Measurements from ENCODE around the gene ZSWIM1.
A peak's percentile ranks its signal among the peaks of the same experiment; 100 is the strongest.

The ZSWIM1 gene

DNA sequence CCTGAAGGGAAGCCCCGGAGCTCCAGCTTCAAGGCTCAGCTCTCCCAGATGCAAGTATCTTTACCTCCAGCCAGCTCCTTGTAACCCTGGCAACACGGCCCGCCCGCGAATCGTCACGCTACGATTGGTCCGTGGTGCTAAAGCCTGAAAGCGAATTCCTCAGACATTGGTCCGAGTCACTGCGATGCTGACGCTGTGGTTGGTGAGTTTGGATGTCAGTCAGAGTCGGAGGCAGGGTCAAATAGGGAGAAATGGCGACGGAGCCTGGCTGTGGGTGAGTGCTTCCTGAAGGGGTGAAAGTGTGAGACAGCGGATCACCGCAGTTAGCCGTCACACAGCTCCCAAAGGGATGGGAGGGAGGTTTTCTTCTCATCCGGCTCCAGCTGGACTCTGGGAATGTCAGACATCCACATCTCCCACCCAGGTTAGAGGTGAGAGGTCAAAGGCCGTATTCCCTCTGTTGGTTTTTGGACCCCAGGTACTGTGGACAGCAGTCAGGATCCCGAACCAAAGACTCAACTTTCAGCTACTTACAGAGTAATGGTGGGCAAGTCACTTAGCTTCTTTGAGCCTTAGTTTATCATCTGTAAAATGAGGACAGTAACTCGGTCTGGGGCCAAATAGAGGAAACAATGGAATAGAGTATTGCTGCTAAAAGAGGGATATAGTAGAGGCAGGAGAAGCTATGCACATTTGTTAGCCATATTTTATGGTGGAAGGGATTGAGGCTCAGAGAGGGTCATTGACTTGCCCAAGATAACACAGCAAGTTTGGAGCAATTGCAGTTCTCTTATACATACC is at the start of gene ZSWIM1:
Gene ZSWIM1, plus strand, starts transcription at position 240 of the 801 bp plus-strand sequence. CDS start 1,366 bp downstream, outside the sequence.
- peak; percentile 97 for DNase-seq

DNA sequence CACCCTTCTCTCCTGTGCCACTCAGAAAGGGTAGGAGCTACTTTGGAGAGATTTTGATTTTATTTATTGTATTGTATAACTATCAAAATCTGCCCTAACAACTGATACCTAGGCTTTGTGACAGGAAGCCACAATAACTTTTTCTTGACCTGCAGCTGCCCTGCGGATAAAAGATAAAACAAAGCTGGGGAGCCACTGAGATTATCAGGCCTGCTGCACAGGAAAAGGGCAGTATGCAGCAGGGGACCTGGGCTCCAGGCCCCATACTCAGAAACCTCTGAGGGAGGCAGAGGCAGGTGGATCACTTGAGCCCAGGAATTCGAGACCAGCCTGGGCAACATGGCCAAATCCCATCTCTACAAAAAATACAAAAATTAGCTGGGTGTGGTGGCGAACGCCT is 48.4 kb upstream of the ZSWIM1 start:
- DNase-seq: no peak

DNA sequence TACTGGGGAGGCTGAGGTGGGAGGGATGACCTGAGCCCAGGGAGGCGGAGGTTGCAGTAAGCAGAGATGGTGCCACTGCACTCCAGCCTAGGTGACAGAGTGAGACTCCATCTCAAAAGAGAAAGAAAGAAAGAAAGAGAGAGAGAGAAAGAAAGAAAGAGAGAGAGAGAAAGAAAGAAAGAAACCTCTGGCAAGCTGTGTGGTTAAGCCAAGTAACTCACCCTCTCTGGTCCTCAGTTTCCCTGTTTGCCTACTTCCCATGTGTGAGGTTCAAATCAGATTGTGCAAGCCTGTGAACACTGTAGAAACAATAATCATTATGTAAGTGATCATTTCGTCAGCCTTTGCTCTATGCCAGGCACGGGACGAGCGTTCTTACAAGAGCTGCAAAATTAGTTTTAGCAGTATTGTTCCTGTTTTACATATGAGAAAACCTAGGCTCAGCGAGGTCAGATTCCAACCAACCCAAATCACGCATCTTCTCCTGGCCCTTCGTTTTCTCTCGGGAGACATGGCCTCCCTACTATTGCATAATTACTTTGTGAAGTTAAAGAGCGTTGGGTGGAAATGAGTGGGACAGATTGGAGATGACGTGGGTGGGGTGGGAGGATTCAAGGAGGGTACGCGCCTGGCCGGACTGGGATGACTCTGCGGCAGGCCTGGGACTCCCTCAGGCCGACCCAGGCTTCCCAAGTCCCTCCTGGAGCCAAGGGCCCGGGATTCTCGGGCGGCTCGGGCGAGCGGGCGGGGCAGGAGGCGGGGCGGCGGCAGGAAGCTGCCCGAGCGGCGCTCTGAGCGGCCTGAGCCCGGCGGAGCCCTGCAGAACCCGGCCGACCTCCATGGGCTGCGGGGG is 47.8 kb upstream of the ZSWIM1 start, which contains the start of gene SNX21:
Gene SNX21, plus strand, starts transcription at position 770 of the 853 bp plus-strand sequence. CDS start 121 bp downstream, outside the sequence.
- peak; percentile 18 for DNase-seq

DNA sequence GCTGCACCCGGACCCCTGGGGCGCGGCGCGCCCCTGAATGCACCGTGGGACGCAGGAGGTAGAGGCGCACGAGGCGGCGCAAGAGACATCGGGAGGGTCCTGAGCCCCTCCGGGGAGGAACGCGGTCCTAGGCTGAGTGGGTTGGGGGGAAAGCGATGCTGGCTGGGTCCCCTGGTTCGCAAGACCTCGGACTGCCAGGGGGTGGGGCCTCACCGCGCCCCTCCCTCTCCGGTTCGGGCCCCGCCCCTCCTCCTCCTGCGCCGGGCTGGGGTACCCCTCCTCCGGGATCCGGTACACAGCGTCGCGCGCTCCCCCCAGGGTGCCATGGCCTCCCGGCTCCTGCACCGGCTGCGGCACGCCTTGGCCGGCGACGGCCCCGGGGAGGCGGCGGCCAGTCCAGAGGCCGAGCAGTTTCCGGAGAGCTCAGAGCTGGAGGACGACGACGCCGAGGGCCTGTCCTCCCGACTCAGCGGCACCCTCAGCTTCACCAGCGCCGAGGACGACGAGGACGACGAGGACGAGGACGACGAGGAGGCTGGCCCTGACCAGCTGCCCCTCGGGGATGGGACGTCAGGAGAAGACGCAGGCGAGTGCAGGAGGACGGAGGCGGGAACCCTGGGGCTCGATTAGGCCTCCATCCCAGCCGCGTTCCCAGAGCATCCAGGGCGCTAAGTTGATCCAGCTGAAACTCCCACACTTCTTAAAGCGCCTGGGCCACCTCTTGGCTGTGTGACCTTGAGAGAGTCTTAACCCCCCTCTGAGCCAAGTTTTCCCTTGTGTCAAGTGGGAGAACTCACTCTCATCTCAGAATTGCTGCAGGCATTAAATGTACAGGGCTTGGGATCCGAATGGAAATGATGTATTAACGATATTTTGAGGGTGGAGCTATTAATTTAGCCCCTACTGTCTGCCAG is 46.9 kb upstream of the ZSWIM1 start:
- peak; percentile 48 for DNase-seq

DNA sequence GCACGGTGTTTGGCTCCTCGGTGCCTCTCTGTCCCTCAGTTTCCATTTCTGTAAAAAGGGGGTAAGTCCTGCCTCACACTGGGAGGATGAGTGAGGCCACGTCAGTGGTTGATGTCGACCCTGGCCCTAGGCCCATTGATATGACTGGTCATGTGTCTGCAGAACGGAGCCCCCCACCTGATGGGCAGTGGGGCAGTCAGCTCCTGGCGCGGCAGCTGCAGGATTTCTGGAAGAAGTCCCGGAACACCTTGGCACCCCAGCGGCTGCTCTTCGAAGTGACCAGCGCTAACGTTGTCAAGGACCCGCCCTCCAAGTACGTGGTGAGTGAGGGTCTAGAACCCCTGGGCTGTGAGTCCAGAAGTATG is 46.2 kb upstream of the ZSWIM1 start:
- DNase-seq: no peak

DNA sequence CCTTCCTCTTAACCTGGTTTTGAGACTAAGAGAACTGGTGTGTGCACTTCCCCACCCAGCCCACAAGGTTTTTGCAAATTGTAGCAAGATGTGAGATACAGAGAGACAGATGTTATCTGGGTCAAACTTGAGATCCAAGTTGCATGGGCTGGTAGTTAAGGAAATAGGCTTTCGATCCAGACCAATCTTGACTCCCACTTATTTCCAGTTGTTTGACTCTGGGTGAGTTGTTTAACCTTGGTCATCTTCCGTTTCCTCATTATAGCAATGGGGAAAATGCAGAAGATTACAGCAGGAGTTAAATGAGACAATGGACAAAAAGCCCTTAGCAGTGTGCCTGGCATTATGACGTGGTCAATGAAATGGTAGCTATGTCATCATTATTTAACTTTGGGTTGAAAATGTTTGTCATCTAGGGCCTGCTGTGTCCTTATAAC is 45.7 kb upstream of the ZSWIM1 start:
- no peak for DNase-seq

DNA sequence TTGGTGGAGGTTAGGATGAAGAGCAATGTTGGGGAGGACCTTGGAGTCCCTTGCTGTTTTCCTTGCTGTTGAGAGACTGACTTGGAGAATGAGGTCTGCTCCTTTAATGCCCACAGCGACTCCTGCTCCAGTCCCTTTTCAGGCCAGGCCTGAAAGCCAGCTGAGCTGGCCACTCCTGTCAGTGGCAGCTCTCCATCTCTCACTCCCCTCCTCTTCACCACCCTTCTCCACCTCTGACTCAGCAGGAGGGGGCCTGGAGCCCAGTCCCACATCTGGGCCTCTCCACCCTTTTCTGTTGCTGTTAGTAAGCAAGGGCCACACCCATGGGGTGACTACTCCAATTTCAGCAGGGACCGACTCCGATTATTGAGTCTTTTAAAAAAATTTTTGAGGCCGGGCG is 45.2 kb upstream of the ZSWIM1 start:
- DNase-seq: no peak

DNA sequence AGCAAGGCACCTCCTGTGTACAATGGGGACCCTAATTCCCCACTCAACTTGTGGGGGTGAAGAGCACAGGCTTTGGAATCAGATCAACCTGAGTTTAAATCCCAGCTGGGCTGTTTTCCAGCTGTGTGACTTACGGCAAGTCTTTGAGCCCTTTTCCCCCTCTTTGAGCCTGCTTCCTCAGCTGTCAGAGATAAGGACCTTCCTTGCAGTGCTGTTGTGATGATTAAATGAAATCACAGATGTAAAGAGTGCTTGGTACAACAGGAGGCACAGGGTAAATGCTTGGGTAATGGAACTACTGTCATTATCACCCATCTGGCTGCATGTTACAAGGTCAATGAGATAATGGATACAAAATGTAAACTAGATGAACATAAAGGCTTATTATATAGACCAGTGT is 44.2 kb upstream of the ZSWIM1 start:
- no peak for DNase-seq

DNA sequence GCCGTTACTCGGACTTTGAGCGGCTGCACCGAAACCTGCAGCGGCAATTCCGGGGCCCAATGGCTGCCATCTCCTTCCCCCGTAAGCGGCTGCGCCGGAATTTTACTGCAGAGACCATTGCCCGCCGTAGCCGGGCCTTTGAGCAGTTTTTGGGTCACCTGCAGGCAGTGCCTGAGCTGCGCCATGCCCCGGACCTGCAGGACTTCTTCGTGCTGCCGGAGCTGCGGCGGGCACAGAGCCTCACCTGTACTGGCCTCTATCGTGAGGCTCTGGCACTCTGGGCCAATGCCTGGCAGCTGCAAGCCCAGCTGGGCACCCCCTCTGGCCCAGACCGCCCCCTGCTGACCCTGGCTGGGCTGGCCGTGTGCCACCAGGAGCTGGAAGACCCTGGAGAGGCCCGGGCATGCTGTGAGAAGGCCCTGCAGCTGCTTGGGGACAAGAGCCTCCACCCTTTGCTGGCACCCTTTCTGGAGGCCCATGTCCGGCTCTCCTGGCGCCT is 40.3 kb upstream of the ZSWIM1 start:
- DNase-seq: no peak

DNA sequence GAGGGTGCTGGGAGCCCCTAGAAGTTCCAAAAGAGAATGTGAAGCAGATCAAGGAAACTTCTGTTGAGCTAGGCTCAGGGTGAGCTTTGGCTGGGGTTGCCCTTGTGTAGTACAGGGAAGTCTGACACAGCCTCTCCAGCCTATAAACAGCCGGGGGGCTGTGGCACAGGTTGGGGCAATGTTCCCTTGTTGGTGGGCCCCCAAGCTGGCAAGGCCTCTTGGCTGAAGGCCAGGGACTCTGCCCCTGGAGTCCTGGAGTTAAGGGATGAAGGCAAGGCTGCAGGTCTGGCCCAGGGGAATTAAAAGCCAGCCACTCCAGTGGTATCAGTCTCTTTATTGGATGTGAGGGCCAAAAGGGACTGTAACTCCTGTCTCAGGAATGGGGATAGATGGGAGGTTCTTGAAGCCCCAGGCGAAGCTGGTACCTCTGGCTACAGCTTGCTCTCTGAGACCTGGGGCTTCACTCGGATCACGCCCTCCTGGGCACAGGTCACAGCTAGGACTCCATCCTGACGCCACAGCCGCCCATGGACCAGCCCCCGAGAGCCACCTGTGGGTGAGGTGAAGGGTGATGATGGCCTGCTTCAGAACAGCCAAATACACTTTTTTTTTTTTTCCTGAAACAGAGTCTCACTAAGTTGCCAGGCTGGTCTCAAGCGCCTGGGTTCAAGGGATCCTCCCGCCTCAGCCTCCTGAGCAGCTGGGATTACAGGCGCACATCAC is 39.5 kb upstream of the ZSWIM1 start:
- DNase-seq: no peak

DNA sequence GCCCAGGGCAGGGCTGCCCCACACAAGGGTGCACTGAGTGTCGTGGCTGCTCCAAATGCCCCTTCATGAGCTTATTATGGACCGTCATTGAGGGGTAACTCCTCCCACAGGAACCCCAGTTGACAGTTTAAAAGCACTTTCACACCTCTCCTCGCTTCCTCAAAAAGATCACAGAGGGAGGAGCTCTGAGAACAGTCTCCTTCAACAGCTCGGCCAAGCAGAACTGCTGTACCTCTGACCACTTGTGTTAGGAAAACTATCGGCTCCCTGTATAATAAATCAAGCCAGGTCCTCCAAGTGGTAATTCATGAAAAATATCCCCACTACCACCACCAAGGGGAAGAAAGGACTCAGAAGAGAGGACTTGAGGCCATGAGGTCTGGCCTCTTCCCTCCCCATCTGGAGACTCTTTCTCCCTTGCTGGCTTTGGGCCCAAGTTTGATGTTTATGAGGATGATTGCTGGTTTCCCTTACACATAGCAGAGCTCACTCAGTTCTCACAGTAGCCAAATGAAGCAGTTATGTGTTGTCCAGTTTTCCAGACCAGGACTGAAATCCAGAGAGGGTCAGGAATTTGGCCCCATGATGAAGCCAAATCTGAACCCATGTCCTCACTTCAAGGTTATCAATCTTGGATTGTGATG is 38.7 kb upstream of the ZSWIM1 start:
- DNase-seq: peak; percentile 15

DNA sequence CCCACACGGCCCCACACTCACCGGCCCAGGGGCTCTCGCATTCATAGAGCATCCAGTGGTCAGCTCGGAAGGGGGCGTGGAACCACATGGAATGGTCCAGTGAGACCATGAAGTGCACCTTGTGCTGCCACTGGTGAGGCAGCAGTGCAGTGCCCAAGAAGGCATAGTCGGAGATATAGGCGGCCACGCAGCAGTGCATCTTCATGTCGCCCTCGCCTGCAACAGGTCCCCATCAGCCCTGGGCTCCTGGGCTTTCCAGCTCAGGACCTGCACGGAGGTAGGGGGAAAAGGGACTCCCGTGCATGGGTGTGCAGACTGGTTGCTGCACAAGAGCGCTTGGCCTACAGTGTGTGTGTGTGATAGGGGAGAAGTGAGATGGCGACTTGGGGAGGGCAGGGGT is 37.5 kb upstream of the ZSWIM1 start:
- DNase-seq: no peak

DNA sequence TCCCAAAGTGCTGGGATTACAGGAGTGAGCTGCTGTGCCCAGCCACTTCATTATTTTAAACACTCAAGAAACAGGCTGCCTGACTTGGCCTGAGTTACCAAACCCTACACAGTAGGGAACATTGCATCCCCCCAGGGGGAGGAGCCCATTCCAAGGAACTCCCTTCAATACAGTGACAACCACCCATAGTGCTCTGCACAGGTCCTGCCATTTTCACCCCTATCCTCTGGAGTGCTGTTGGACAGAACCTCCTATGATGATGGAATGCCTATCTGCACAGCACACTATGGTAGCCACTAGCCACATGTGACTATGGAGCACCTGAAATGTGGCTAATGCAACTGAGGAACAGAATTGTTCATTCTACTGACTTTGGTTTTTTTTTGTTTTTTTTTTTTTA is 35.6 kb upstream of the ZSWIM1 start:
- DNase-seq: no peak

DNA sequence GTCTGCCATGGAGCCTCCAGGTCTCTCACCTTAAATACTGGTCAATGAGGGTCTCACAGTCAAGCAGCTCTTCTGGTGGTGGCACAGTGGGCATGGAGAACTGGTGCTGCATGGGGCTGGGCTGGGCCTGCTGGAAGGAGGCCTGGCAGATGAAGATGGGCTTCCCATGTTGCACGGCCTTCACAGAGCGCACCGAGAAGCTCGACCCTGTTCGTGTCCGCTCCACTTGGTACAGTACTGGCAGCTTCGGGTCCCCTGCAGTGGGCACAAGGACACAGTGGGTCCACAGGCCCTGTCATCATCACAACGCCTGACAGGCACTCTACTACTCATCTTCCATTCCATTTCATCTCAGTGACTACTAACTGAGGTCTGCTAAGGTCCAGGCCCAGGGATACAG is 32.6 kb upstream of the ZSWIM1 start:
- DNase-seq: no peak

DNA sequence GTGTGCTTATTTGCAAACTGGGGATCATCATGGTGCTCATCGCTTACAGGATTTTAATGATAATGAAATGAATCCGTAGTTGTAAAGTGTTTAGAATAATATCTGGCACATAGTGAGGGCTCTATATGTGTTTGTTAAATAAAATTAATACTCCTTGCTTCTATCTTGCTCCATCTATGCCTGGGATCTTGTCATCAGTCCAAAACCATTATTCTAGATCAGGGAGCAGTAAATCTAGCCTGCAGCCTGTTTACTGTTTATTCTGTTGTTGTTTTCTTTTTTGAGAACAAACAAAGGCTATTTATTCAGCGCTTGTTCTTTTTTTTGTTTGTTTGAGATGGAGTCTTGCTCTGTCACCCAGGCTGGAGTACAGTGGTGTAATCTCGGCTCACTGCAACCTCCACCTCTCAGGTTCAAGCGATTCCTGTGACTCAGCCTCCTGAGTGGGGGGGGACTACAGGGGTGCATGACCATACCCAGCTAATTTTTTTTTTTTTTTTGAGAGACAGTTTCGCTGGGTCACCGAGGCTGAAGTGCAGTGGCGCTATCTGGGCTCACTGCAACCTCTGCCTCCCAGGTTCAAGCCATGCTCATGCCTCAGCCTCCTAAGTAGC is 32.0 kb upstream of the ZSWIM1 start:
- DNase-seq: no peak

DNA sequence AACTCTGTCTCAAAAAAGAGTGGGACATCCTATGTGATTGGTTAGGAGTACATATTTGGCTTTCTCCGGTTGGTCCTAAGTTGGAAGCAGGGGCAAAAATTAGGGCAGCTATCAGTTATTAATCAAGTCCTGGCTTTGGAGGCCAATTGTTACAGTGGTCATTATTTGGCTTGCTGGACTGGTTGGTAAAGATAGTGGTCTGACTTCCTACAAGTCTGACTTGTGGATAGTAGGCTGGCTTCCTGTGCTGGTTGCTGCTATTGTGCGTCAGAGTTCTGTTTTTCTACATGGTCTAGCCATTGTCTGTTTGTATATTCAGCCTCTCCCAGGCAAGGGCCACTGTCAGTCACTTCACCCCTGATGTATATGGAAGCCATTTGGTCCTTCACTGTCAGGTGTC is 30.8 kb upstream of the ZSWIM1 start:
- no peak for DNase-seq

DNA sequence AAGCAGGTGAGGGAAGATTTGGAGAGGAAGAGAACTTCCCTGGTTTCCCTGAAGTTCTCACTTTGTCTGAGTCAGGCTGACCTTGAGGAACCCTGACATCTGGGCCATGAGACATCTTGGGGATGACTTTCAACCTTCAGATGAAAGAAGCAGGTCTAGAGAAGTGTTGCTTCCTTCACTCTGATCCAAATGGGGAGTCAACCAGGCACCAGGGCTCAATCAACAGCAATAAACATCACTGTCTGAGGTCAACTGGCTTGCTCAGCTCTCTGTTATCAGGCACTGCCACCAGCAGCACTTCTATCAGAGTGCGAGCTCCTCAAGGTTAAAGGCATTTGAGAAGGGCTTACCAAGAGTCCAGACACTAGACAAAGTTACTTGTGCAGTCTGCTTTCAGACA is 30.1 kb upstream of the ZSWIM1 start:
- DNase-seq: no peak

DNA sequence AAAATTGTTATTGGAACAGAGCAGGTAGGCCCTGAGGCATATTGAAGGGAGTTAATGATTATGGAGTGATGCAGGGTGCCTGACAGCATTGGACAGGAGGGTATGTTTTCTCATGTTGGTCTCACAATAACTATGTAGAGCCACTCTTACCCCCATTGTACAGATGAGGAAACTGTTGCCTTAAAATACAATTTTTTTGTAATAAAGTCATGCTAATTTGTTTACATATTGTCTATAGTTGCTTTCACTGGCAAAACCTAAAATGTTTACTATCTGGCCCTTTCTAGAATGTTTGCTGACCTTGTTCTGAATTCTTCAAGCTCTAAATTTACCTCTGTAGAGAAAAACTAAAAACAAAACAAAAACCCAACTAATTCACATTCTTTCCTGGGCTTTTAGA is 29.5 kb upstream of the ZSWIM1 start:
- DNase-seq: no peak

DNA sequence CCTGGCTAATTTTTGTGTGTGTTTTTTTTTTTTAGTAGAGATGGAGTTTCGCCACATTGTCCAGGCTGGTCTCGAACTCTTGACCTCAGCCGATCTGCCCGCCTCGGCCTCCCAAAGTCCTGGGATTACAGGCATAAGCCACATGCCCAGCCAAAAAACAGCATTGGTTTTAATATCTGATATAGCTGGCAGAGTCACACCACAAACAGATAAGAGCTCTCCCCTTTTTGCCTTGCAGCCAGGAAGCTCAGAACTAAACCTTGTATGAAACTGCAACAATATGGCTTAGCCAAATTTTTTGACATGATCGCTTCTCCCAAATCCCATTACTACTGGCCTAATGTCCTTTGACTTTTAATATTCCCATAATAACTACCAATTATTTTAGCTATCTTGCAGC is 28.7 kb upstream of the ZSWIM1 start:
- DNase-seq: no peak

DNA sequence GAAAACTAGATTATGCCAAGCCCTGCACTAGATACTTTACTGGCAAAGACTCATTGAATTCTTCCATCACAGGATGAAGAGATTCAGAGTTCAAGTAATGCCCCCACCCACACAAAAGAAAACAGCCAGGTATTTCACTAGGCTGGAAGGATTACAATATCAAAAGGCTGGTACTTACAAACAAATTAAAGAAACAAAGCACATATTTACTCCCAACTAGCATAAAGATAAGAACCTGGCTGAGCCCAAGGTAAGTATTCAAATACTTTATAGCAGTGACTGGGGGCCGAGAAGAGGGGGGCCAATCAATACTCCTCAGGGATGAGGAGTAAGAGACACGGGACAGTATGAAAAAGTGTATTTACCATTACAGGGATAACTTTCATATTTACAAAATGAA is 27.5 kb upstream of the ZSWIM1 start:
- DNase-seq: no peak
